ENCODE measurements around the gene RAB31. TPM values are rescaled to one million over a fixed set of nuclear protein-coding genes. Genes with fewer than 3 reads are reported as not detected.

Gene RAB31
- total and polyA plus RNA-seq, 2 of the 13 experiments (the other 11 are each of a cell fraction or from before 2014, with no cell fraction given), result 1.1 to 1.7 TPM

DNA sequence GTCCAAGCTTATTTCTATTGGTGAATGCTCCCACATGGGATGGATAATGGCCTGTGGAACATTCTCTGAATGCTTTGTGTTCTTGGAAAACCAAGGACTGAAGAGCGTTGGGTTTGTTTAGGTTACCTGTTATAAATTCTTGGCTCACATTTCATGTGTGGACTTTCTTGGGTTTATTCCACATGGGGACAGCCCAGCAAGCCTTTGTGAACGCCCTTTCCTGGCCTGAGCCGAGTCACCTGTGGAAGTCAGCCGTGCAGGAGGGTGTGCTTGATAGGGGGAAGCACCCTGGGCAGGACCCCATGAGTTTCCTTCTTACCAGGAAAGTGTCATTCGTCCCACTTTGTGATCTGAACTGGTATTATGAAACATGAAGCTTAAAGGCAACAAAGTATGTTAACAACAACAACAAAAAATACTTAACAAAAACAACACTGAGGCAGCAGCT lies 4.1 kb downstream of the RAB31 start:
- DNase-seq (ENCODE audit: low spot score) (no peak), ATAC-seq (no peak), FAIRE-seq (no peak)
- intact Hi-C loops (cut with micrococcal nuclease; ENCODE audit: unreplicated experiment) (no loop called here), in situ Hi-C loops (cut with HindIII; ENCODE audit: extremely low pct_ligation_motif_present, low pct_unique_long_range_greater_than_20kb) (no loop called here)
- no peak overlapping the region for H3K27ac ChIP-seq (ENCODE audit: extremely low read length, insufficient read depth, low read length)
- no peaks in the 10 kb centered on the region for H3K36me3 ChIP-seq (replicated peaks in 1 of 2; ENCODE audit: control insufficient read depth in 1 of 2, insufficient read depth in 2 of 2, low read length in 2 of 2)
- no peak overlapping the region for H3K4me3 ChIP-seq (replicated peaks in 1 of 3; ENCODE audit: insufficient read depth in 1 of 3, low read depth in 2 of 3, low read length in 3 of 3)
- H2AFZ ChIP-seq (ENCODE audit: low read length), result no peak overlapping the region
- 23% methylated on average over 5 of the region's 5 CpGs for WGBS (ENCODE audit: low lambda C conversion rate)
- H3K4me1 ChIP-seq (ENCODE audit: insufficient read depth, low read length), result peaks cover 6% of the 10 kb centered on the region
- no peaks in the 10 kb centered on the region for H3K79me2 ChIP-seq (ENCODE audit: insufficient read depth, low read length)
- H4K20me1 ChIP-seq (ENCODE audit: insufficient read depth, low read length), result no peaks in the 10 kb centered on the region
- ChIA-PET POLR2A (no interaction called here), CTCF (ENCODE audit: low intra/inter-chr PET ratio, low total read pairs) (no interaction called here)
- no peak overlapping the region for H3K4me2 ChIP-seq (ENCODE audit: low read depth, low read length)
- BruUV-seq (replicated peaks), result no TSS peak
- no peak overlapping the region for H3K9ac ChIP-seq (ENCODE audit: insufficient read depth, low read depth, low read length)
- H3K27me3 ChIP-seq (ENCODE audit: control insufficient read depth in 1 of 2, insufficient read depth in 2 of 2, low read length in 2 of 2), result peaks cover 1 to 36% of the 10 kb centered on the region in 2 experiments; a peak in 4 of 5 replicates
- H3K9me3 ChIP-seq (ENCODE audit: low read length), result no peaks in the 10 kb centered on the region
- TF ChIP-seq RAD51 (IDR thresholded peaks at IDR 0.05; ENCODE audit: borderline replicate concordance) (no peak), SRSF9 (IDR thresholded peaks at IDR 0.05; ENCODE audit: borderline replicate concordance, insufficient read depth, low read depth, low read length, poor library complexity, severe bottlenecking) (no peak), AGO1 (IDR thresholded peaks at IDR 0.05; ENCODE audit: low read depth, low read length, poor library complexity, severe bottlenecking) (no peak), ATM (IDR thresholded peaks at IDR 0.05; ENCODE audit: borderline replicate concordance) (no peak), DNMT1 (CRISPR knock-in tag; IDR thresholded peaks at IDR 0.05) (no peak), HMG20B (CRISPR knock-in tag; conservative IDR thresholded peaks at IDR 0.05) (no peak), FOXP1 (IDR thresholded peaks at IDR 0.05) (no peak), FOXP1 (CRISPR knock-in tag; IDR thresholded peaks at IDR 0.05) (no peak), PITX1 (CRISPR knock-in tag; IDR thresholded peaks at IDR 0.05) (no peak), RCOR2 (CRISPR knock-in tag; IDR thresholded peaks at IDR 0.05) (no peak), CHD4 (IDR thresholded peaks at IDR 0.05; ENCODE audit: borderline replicate concordance, low read length) (no peak), ZNF569 (CRISPR knock-in tag; IDR thresholded peaks at IDR 0.05; ENCODE audit: borderline replicate concordance) (no peak), HNRNPK (IDR thresholded peaks at IDR 0.05; ENCODE audit: low read depth, low read length, poor library complexity, severe bottlenecking) (no peak)
- TF ChIP-seq, protein P1, sequence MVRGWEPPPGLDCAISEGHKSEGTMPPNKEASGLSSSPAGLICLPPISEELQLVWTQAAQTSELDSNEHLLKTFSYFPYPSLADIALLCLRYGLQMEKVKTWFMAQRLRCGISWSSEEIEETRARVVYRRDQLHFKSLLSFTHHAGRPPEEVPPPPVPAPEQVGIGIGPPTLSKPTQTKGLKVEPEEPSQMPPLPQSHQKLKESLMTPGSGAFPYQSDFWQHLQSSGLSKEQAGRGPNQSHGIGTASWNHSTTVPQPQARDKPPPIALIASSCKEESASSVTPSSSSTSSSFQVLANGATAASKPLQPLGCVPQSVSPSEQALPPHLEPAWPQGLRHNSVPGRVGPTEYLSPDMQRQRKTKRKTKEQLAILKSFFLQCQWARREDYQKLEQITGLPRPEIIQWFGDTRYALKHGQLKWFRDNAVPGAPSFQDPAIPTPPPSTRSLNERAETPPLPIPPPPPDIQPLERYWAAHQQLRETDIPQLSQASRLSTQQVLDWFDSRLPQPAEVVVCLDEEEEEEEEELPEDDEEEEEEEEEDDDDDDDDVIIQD (CRISPR knock-in tag; IDR thresholded peaks at IDR 0.05; ENCODE audit: low read depth), result no peak
- TF ChIP-seq, protein P2, sequence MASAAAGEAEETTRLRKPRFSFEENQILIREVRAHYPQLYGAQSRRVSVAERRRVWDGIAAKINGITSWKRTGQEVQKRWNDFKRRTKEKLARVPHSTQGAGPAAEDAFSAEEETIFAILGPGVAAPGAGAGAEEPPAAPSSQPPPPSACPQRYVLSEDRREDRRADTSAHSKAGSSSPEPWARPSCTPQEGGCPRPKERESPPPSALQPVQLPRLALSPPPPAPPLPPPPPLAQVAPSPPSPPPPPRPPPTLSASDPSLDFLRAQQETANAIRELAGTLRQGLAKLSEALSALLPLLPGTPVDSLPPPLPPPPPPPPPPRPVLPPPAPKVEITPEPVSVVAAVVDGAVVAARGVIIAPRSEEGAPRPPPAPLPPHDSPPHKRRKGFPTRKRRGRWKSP (CRISPR knock-in tag; IDR thresholded peaks at IDR 0.05), result no peak
